Measurements from ENCODE around the gene MUC4.
"Not testable (repeated sequence)": the region's sequence is repeated elsewhere in the genome, so short reads cannot be mapped to it uniquely, and the experiment has no call there.

DNA sequence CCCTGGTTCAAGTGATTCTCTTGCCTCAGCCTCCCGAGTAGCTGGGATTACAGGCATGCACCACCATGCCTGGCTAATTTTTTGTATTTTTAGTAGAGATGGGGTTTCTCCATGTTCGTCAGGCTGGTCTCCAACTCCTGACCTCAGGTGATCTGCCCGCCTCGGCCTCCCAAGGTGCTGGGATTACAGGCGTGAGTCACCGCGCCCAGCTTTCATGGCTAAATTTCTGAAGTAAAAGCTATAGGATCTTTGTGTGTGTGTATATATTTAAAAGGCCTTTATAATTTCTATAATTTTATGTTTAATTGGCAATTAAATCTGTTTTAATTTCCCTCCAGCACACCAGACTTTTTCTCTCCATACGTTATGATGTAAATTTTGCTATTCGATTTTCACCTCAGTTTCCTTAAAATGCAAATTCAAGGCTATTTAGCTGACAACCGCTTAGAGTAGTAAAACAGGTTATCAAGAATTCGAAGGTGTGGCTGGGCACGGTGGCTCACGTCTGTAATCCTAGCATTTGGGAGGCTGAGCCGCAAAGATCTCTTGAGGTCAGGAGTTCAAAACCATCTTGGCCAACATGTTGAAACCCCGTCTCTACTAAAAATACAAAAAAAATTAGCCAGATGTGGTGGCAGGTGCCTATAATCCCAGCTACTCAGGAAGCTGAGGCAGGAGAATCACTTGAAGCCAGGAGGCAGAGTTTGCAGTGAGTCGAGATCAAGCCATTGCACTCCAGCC, 92.0 kb downstream of the MUC4 start:
- TF ChIP-seq ZNF174 (CRISPR knock-in tag; IDR thresholded peaks at IDR 0.05); LARP7 (IDR thresholded peaks at IDR 0.05); POLR2A (conservative IDR thresholded peaks at IDR 0.05); POLR2AphosphoS5 (IDR thresholded peaks at IDR 0.05; ENCODE audit: control insufficient read depth, insufficient read depth, low read depth, low read length); SIN3A (IDR thresholded peaks at IDR 0.05; ENCODE audit: borderline replicate concordance in 2 of 2, control insufficient read depth in 1 of 2, low read depth in 2 of 2, low read length in 2 of 2); JUN (IDR thresholded peaks at IDR 0.05; ENCODE audit: borderline replicate concordance, low read depth, low read length); JUN (CRISPR knock-in tag; IDR thresholded peaks at IDR 0.05; ENCODE audit: borderline replicate concordance); FOXA1 (IDR thresholded peaks at IDR 0.05; ENCODE audit: borderline replicate concordance); TRIM24 (IDR thresholded peaks at IDR 0.05); ZBTB8A (IDR thresholded peaks at IDR 0.05; ENCODE audit: partially characterized antibody); EP300 (IDR thresholded peaks at IDR 0.05; ENCODE audit: low read length); FOSL1 (tag; conservative IDR thresholded peaks at IDR 0.05): not testable (repeated sequence)
- TF ChIP-seq, protein P1, sequence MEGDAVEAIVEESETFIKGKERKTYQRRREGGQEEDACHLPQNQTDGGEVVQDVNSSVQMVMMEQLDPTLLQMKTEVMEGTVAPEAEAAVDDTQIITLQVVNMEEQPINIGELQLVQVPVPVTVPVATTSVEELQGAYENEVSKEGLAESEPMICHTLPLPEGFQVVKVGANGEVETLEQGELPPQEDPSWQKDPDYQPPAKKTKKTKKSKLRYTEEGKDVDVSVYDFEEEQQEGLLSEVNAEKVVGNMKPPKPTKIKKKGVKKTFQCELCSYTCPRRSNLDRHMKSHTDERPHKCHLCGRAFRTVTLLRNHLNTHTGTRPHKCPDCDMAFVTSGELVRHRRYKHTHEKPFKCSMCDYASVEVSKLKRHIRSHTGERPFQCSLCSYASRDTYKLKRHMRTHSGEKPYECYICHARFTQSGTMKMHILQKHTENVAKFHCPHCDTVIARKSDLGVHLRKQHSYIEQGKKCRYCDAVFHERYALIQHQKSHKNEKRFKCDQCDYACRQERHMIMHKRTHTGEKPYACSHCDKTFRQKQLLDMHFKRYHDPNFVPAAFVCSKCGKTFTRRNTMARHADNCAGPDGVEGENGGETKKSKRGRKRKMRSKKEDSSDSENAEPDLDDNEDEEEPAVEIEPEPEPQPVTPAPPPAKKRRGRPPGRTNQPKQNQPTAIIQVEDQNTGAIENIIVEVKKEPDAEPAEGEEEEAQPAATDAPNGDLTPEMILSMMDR (IDR thresholded peaks at IDR 0.05 in 2 of 3, conservative IDR thresholded peaks at IDR 0.05 in 1 of 3; ENCODE audit: insufficient read depth in 2 of 3, low read depth in 1 of 3, low read length in 3 of 3), result not testable (repeated sequence)
- TF ChIP-seq, protein P2, sequence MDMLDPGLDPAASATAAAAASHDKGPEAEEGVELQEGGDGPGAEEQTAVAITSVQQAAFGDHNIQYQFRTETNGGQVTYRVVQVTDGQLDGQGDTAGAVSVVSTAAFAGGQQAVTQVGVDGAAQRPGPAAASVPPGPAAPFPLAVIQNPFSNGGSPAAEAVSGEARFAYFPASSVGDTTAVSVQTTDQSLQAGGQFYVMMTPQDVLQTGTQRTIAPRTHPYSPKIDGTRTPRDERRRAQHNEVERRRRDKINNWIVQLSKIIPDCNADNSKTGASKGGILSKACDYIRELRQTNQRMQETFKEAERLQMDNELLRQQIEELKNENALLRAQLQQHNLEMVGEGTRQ (CRISPR knock-in tag; IDR thresholded peaks at IDR 0.05), result not testable (repeated sequence)

All from K562 (cell line).